ENCODE data around the gene CEP164. TPM values are rescaled to one million over a fixed set of nuclear protein-coding genes. Genes with fewer than 3 reads are reported as not detected.
A peak's percentile ranks its signal among the peaks of the same experiment; 100 is the strongest.
"Not testable (repeated sequence)": the region's sequence is repeated elsewhere in the genome, so short reads cannot be mapped to it uniquely, and the experiment has no call there.

Gene CEP164
- polyA plus RNA-seq, 12 donors: 10.9 to 29.2 (median 12.6) TPM; not detected in 1

- DNase-seq: no peak
Measured at GRCh38 chr11:117392979-117393378, 65.3 kb downstream of the CEP164 start.

GRCh38 chr11:117394221-117394925 is 66.7 kb downstream of the CEP164 start:
- no peak for DNase-seq

GRCh38 chr11:117395476-117395875 is 67.8 kb downstream of the CEP164 start:
- no peak for DNase-seq

- DNase-seq: no peak
Measured at GRCh38 chr11:117396970-117397369, 69.3 kb downstream of the CEP164 start.

GRCh38 chr11:117398618-117399017 is 71.0 kb downstream of the CEP164 start:
- DNase-seq: not testable (repeated sequence)

GRCh38 chr11:117399100-117399840 is 71.6 kb downstream of the CEP164 start:
- not testable (repeated sequence) for DNase-seq

GRCh38 chr11:117405898-117406297 is 78.2 kb downstream of the CEP164 start:
- DNase-seq: not testable (repeated sequence)

GRCh38 chr11:117407016-117407415 is 79.4 kb downstream of the CEP164 start:
- DNase-seq: no peak

- DNase-seq: no peak
Measured at GRCh38 chr11:117408356-117408755, 80.7 kb downstream of the CEP164 start.

GRCh38 chr11:117409511-117409910 is 81.9 kb downstream of the CEP164 start:
- DNase-seq: no peak

GRCh38 chr11:117410238-117410637 is 82.6 kb downstream of the CEP164 start:
- DNase-seq: no peak

GRCh38 chr11:117410861-117411710 is 83.4 kb downstream of the CEP164 start:
- peak; percentile 3 for DNase-seq

- DNase-seq: no peak
Measured at GRCh38 chr11:117411736-117412135, 84.1 kb downstream of the CEP164 start.

GRCh38 chr11:117412176-117412575 is 84.5 kb downstream of the CEP164 start:
- no peak for DNase-seq

GRCh38 chr11:117412653-117413275 is 85.1 kb downstream of the CEP164 start:
- no peak for DNase-seq

- no peak for DNase-seq
Measured at GRCh38 chr11:117413616-117414015, 86.0 kb downstream of the CEP164 start.

- no peak for DNase-seq
Measured at GRCh38 chr11:117414724-117415123, 87.1 kb downstream of the CEP164 start.

- no peak for DNase-seq
Measured at GRCh38 chr11:117415358-117415896, 87.8 kb downstream of the CEP164 start.

- no peak for DNase-seq
Measured at GRCh38 chr11:117417342-117417741, 89.7 kb downstream of the CEP164 start.

- no peak for DNase-seq
Measured at GRCh38 chr11:117417856-117418255, 90.2 kb downstream of the CEP164 start.

- DNase-seq: no peak
Measured at GRCh38 chr11:117418737-117419481, 91.3 kb downstream of the CEP164 start.
